ENCODE data around the gene GPT2. TPM values are rescaled to one million over a fixed set of nuclear protein-coding genes. Genes with fewer than 3 reads are reported as not detected.

The GPT2 gene
- total RNA-seq, 2 donors from 2014 or later = 0.23 to 0.60 TPM

- no peak for DNase-seq
Observed at GRCh38 chr16:46895399-46896313, 11.5 kb downstream of the GPT2 start.

GRCh38 chr16:46896314-46896968, 12.3 kb downstream of the GPT2 start:
- Mint-ChIP-seq H3K27me3 (no peaks in the 10 kb centered on the region), H3K36me3 (ENCODE audit: low read depth) (no peaks in the 10 kb centered on the region), H3K4me1 (no peaks in the 10 kb centered on the region), H3K27ac (no peak overlapping the region), H3K4me3 (no peak overlapping the region)
- no peak for ATAC-seq
- H3K9me3 ChIP-seq (ENCODE audit: control insufficient read depth, low read length, poor library complexity, severe bottlenecking) = no peaks in the 10 kb centered on the region
- no peak for DNase-seq

More at GRCh38 chr16:46895399-46896313, 11.5 kb downstream of the GPT2 start:
- Mint-ChIP-seq H3K27ac (no peak overlapping the region), H3K36me3 (ENCODE audit: low read depth) (no peaks in the 10 kb centered on the region), H3K27me3 (no peaks in the 10 kb centered on the region), H3K4me3 (no peak overlapping the region), H3K4me1 (no peaks in the 10 kb centered on the region)
- H3K9me3 ChIP-seq (ENCODE audit: control insufficient read depth, low read length, poor library complexity, severe bottlenecking) = no peaks in the 10 kb centered on the region
- ATAC-seq = no peak

GRCh38 chr16:46897471-46897870, 13.3 kb downstream of the GPT2 start:
- Mint-ChIP-seq H3K36me3 (ENCODE audit: low read depth) (no peaks in the 10 kb centered on the region), H3K27me3 (no peaks in the 10 kb centered on the region), H3K4me3 (no peak overlapping the region), H3K27ac (no peak overlapping the region), H3K4me1 (no peaks in the 10 kb centered on the region)
- DNase-seq (no peak), ATAC-seq (no peak)
- no peaks in the 10 kb centered on the region for H3K9me3 ChIP-seq (ENCODE audit: control insufficient read depth, low read length, poor library complexity, severe bottlenecking)

GRCh38 chr16:46898006-46898405, 13.8 kb downstream of the GPT2 start:
- Mint-ChIP-seq H3K4me1 (no peaks in the 10 kb centered on the region), H3K27ac (no peak overlapping the region), H3K36me3 (ENCODE audit: low read depth) (no peaks in the 10 kb centered on the region), H3K27me3 (no peaks in the 10 kb centered on the region), H3K4me3 (no peak overlapping the region)
- H3K9me3 ChIP-seq (ENCODE audit: control insufficient read depth, low read length, poor library complexity, severe bottlenecking) = no peaks in the 10 kb centered on the region
- ATAC-seq (no peak), DNase-seq (no peak)

GRCh38 chr16:46899443-46900143, 15.4 kb downstream of the GPT2 start:
- no peak for ATAC-seq
- no peak overlapping the region for H3K4me3 Mint-ChIP-seq
- H3K36me3 Mint-ChIP-seq (ENCODE audit: low read depth) = no peaks in the 10 kb centered on the region
- H3K9me3 ChIP-seq (ENCODE audit: control insufficient read depth, low read length, poor library complexity, severe bottlenecking) = no peaks in the 10 kb centered on the region
- no peaks in the 10 kb centered on the region for H3K27me3 Mint-ChIP-seq
- no peak overlapping the region for H3K27ac Mint-ChIP-seq
- peaks cover 2% of the 10 kb centered on the region for H3K4me1 Mint-ChIP-seq
- no peak for DNase-seq

GRCh38 chr16:46900455-46901235, 16.5 kb downstream of the GPT2 start:
- Mint-ChIP-seq H3K27me3 (no peaks in the 10 kb centered on the region), H3K4me1 (peaks cover 2% of the 10 kb centered on the region), H3K27ac (peak overlapping the region; percentile 45), H3K36me3 (ENCODE audit: low read depth) (no peaks in the 10 kb centered on the region), H3K4me3 (no peak overlapping the region)
- no peaks in the 10 kb centered on the region for H3K9me3 ChIP-seq (ENCODE audit: control insufficient read depth, low read length, poor library complexity, severe bottlenecking)
- no peak for DNase-seq
- ATAC-seq = no peak

- no peak for DNase-seq
- H3K27me3 Mint-ChIP-seq = no peaks in the 10 kb centered on the region
- peaks cover 2% of the 10 kb centered on the region for H3K4me1 Mint-ChIP-seq
- ATAC-seq = no peak
- H3K4me3 Mint-ChIP-seq = no peak overlapping the region
- no peak overlapping the region for H3K27ac Mint-ChIP-seq
- H3K36me3 Mint-ChIP-seq (ENCODE audit: low read depth) = no peaks in the 10 kb centered on the region
- H3K9me3 ChIP-seq (ENCODE audit: control insufficient read depth, low read length, poor library complexity, severe bottlenecking) = no peaks in the 10 kb centered on the region
Observed at GRCh38 chr16:46901709-46902108, 17.5 kb downstream of the GPT2 start.

GRCh38 chr16:46903255-46903905, 19.2 kb downstream of the GPT2 start:
- no peak overlapping the region for H3K4me3 Mint-ChIP-seq
- H3K9me3 ChIP-seq (ENCODE audit: control insufficient read depth, low read length, poor library complexity, severe bottlenecking) = no peaks in the 10 kb centered on the region
- peaks cover 5% of the 10 kb centered on the region for H3K4me1 Mint-ChIP-seq
- no peaks in the 10 kb centered on the region for H3K36me3 Mint-ChIP-seq (ENCODE audit: low read depth)
- H3K27ac Mint-ChIP-seq = no peak overlapping the region
- DNase-seq (no peak), ATAC-seq (no peak)
- H3K27me3 Mint-ChIP-seq = no peaks in the 10 kb centered on the region

GRCh38 chr16:46904471-46904870, 20.3 kb downstream of the GPT2 start:
- H3K27me3 Mint-ChIP-seq = no peaks in the 10 kb centered on the region
- no peak overlapping the region for H3K27ac Mint-ChIP-seq
- no peaks in the 10 kb centered on the region for H3K9me3 ChIP-seq (ENCODE audit: control insufficient read depth, low read length, poor library complexity, severe bottlenecking)
- H3K4me3 Mint-ChIP-seq = no peak overlapping the region
- ATAC-seq = no peak
- H3K4me1 Mint-ChIP-seq = peaks cover 5% of the 10 kb centered on the region
- DNase-seq = no peak
- no peaks in the 10 kb centered on the region for H3K36me3 Mint-ChIP-seq (ENCODE audit: low read depth)

GRCh38 chr16:46906360-46907060, 22.3 kb downstream of the GPT2 start:
- Mint-ChIP-seq H3K27ac (no peak overlapping the region), H3K4me3 (no peak overlapping the region), H3K4me1 (peaks cover 7% of the 10 kb centered on the region), H3K27me3 (no peaks in the 10 kb centered on the region), H3K36me3 (ENCODE audit: low read depth) (no peaks in the 10 kb centered on the region)
- no peaks in the 10 kb centered on the region for H3K9me3 ChIP-seq (ENCODE audit: control insufficient read depth, low read length, poor library complexity, severe bottlenecking)
- DNase-seq (no peak), ATAC-seq (no peak)

GRCh38 chr16:46907061-46907774, 23.1 kb downstream of the GPT2 start:
- ATAC-seq = no peak
- no peaks in the 10 kb centered on the region for H3K9me3 ChIP-seq (ENCODE audit: control insufficient read depth, low read length, poor library complexity, severe bottlenecking)
- DNase-seq = no peak
- Mint-ChIP-seq H3K27ac (peak overlapping the region; percentile 39), H3K4me3 (no peak overlapping the region), H3K27me3 (no peaks in the 10 kb centered on the region), H3K36me3 (ENCODE audit: low read depth) (no peaks in the 10 kb centered on the region), H3K4me1 (peaks cover 7% of the 10 kb centered on the region)
